Measurements from ENCODE around the gene ATP8A1.
"Not testable (repeated sequence)": the region's sequence is repeated elsewhere in the genome, so short reads cannot be mapped to it uniquely, and the experiment has no call there.

ATP8A1 gene

GRCh38 chr4:42474406-42474805 is 182.5 kb downstream of the ATP8A1 start:
- Histone ChIP-seq H3K9me3 (ENCODE audit: low read length) (no peaks in the 10 kb centered on the region), H3K27me3 (ENCODE audit: insufficient read depth, low read length) (peaks cover 2% of the 10 kb centered on the region), H3K4me3 (ENCODE audit: low read length) (no peak overlapping the region), H2AFZ (ENCODE audit: low read depth, low read length) (no peak overlapping the region), H3K36me3 (ENCODE audit: insufficient read depth, low read length) (no peaks in the 10 kb centered on the region), H3K4me1 (ENCODE audit: insufficient read depth, low read length) (no peaks in the 10 kb centered on the region)

DNA sequence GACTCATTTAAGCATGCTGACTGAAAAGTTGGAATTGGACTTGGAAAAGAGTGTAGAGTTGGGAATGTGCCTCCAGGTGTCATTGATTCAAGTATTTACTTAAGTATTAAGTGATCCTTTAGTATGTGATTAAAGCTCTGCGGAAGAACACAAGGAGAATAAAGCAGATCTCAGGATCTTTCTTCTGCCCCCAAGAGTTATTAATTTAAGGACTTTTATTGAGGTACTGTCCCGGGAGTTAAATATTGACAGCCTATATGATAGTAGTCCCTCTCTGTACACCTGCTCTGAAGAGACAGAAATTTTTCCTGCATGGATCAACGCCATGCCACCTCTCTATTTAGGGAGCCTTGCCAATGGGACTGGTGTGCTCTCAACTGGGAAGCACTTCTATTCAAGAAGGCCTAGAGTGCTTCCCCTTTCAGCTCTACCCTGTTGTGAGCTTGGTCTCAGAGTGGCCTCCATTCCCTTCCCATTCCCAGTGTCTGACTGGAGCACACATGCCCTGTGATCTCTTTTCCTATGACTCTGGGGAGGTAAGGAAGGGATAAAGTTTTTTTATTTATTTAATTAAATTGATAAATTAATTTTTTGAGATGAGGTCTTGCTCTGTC is 183.7 kb downstream of the ATP8A1 start:
- peaks cover 2% of the 10 kb centered on the region for H3K27me3 ChIP-seq (ENCODE audit: insufficient read depth, low read length)
- H3K9me3 ChIP-seq (ENCODE audit: low read length) = no peaks in the 10 kb centered on the region
- no peak overlapping the region for H3K4me3 ChIP-seq (ENCODE audit: low read length)
- no peaks in the 10 kb centered on the region for H3K36me3 ChIP-seq (ENCODE audit: insufficient read depth, low read length)
- H3K4me1 ChIP-seq (ENCODE audit: insufficient read depth, low read length) = no peaks in the 10 kb centered on the region
- H2AFZ ChIP-seq (ENCODE audit: low read depth, low read length) = no peak overlapping the region

- Histone ChIP-seq H3K4me3 (ENCODE audit: low read length) (no peak overlapping the region), H3K27me3 (ENCODE audit: insufficient read depth, low read length) (peaks cover 2% of the 10 kb centered on the region), H3K4me1 (ENCODE audit: insufficient read depth, low read length) (no peaks in the 10 kb centered on the region), H2AFZ (ENCODE audit: low read depth, low read length) (no peak overlapping the region), H3K9me3 (ENCODE audit: low read length) (no peaks in the 10 kb centered on the region), H3K36me3 (ENCODE audit: insufficient read depth, low read length) (no peaks in the 10 kb centered on the region)
These were observed 185.0 kb downstream of the ATP8A1 start for GRCh38 chr4:42471896-42472295.

DNA sequence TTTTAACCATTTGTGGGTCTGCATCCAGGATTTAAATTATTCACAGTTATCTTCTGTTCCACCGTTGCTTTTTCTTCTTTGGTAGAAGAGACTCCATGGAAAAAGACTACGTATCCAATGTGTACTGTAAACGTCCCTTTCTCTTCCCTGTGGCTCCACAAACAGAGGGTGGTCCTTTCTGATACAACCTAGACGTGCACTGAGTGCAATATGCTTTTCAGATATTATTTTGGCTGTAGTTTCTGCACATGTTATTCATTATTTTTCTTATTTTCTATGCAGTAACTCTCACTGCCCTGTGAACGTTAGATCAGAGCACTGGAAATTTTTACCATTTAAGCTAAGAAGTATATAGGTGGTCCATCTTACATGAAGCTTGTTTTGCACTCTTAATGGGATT is 186.9 kb downstream of the ATP8A1 start:
- Histone ChIP-seq H2AFZ (ENCODE audit: low read depth, low read length) (no peak overlapping the region), H3K27me3 (ENCODE audit: insufficient read depth, low read length) (no peaks in the 10 kb centered on the region), H3K4me3 (ENCODE audit: low read length) (no peak overlapping the region), H3K9me3 (ENCODE audit: low read length) (no peaks in the 10 kb centered on the region), H3K36me3 (ENCODE audit: insufficient read depth, low read length) (no peaks in the 10 kb centered on the region), H3K4me1 (ENCODE audit: insufficient read depth, low read length) (no peaks in the 10 kb centered on the region)

- H3K36me3 ChIP-seq (ENCODE audit: insufficient read depth, low read length); H3K9me3 ChIP-seq (ENCODE audit: low read length); H3K4me1 ChIP-seq (ENCODE audit: insufficient read depth, low read length); H2AFZ ChIP-seq (ENCODE audit: low read depth, low read length); H3K4me3 ChIP-seq (ENCODE audit: low read length); H3K27me3 ChIP-seq (ENCODE audit: insufficient read depth, low read length): not testable (repeated sequence)
These were observed 189.1 kb downstream of the ATP8A1 start for GRCh38 chr4:42467777-42468176.

GRCh38 chr4:42466273-42466844 is 190.5 kb downstream of the ATP8A1 start:
- Histone ChIP-seq H3K4me1 (ENCODE audit: insufficient read depth, low read length) (no peaks in the 10 kb centered on the region), H2AFZ (ENCODE audit: low read depth, low read length) (no peak overlapping the region), H3K4me3 (ENCODE audit: low read length) (no peak overlapping the region), H3K27me3 (ENCODE audit: insufficient read depth, low read length) (peaks cover 5% of the 10 kb centered on the region), H3K36me3 (ENCODE audit: insufficient read depth, low read length) (no peaks in the 10 kb centered on the region), H3K9me3 (ENCODE audit: low read length) (peaks cover 3% of the 10 kb centered on the region)

DNA sequence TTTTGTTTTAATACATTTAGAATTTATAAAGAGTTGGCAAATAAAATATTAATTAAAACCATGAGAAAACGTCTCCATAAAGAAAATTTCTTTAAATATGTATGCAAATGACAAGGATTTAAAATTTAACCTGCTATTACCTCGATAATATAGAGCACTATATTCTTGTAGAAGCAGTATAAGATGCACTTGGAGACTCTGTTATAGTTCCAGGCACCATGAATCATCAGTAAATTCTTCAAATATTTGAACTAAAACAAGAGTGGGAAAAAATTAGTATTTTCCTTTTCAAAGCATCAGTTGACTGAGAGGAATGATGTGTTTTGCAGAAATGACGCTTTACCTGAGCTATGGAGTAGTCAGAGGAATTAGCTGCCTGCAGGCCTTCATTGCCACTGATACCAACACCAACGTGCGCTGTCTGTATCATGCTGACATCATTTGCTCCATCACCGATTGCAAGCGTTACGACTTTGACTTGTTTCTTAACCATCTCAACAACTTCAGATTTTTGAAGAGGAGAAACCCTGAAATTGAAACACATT is 192.3 kb downstream of the ATP8A1 start:
- Histone ChIP-seq H3K27me3 (ENCODE audit: insufficient read depth, low read length) (peaks cover 5% of the 10 kb centered on the region), H3K4me3 (ENCODE audit: low read length) (no peak overlapping the region), H3K4me1 (ENCODE audit: insufficient read depth, low read length) (no peaks in the 10 kb centered on the region), H3K36me3 (ENCODE audit: insufficient read depth, low read length) (no peaks in the 10 kb centered on the region), H3K9me3 (ENCODE audit: low read length) (peaks cover 3% of the 10 kb centered on the region), H2AFZ (ENCODE audit: low read depth, low read length) (no peak overlapping the region)

DNA sequence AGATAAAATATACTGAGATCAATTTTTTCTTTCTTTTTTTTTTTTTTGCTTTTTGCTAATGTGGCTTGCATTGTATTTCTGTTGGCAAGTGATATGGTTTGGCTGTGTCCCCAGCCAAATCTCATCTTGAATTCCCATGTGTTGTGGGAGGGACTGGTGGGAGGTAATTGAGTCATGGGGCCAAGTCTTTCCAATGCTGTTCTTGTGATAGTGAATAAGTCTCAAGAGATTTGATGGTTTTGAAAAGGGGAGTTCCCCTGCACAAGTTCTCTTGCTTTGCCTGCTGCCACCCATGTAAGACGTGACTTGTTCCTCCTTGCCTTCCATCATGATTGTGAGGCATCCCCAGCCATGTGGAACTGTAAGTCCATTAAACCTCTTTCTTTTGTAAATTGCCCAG is 195.7 kb downstream of the ATP8A1 start:
- H3K4me3 ChIP-seq (ENCODE audit: low read length); H3K36me3 ChIP-seq (ENCODE audit: insufficient read depth, low read length); H3K9me3 ChIP-seq (ENCODE audit: low read length); H3K27me3 ChIP-seq (ENCODE audit: insufficient read depth, low read length); H2AFZ ChIP-seq (ENCODE audit: low read depth, low read length): not testable (repeated sequence)
- peaks cover 20% of the 10 kb centered on the region for H3K4me1 ChIP-seq (ENCODE audit: insufficient read depth, low read length)

GRCh38 chr4:42460043-42460442 is 196.9 kb downstream of the ATP8A1 start:
- H3K4me3 ChIP-seq (ENCODE audit: low read length) = no peak overlapping the region
- peaks cover 3% of the 10 kb centered on the region for H3K9me3 ChIP-seq (ENCODE audit: low read length)
- H2AFZ ChIP-seq (ENCODE audit: low read depth, low read length) = no peak overlapping the region
- H3K36me3 ChIP-seq (ENCODE audit: insufficient read depth, low read length) = no peaks in the 10 kb centered on the region
- H3K4me1 ChIP-seq (ENCODE audit: insufficient read depth, low read length) = peaks cover 25% of the 10 kb centered on the region
- peaks cover 5% of the 10 kb centered on the region for H3K27me3 ChIP-seq (ENCODE audit: insufficient read depth, low read length)

GRCh38 chr4:42458657-42459056 is 198.2 kb downstream of the ATP8A1 start:
- no peak overlapping the region for H2AFZ ChIP-seq (ENCODE audit: low read depth, low read length)
- H3K9me3 ChIP-seq (ENCODE audit: low read length) = peaks cover 3% of the 10 kb centered on the region
- peaks cover 5% of the 10 kb centered on the region for H3K27me3 ChIP-seq (ENCODE audit: insufficient read depth, low read length)
- H3K36me3 ChIP-seq (ENCODE audit: insufficient read depth, low read length) = no peaks in the 10 kb centered on the region
- H3K4me3 ChIP-seq (ENCODE audit: low read length) = no peak overlapping the region
- peaks cover 39% of the 10 kb centered on the region for H3K4me1 ChIP-seq (ENCODE audit: insufficient read depth, low read length)

GRCh38 chr4:42454755-42455420 is 202.0 kb downstream of the ATP8A1 start:
- Histone ChIP-seq H3K27me3 (ENCODE audit: insufficient read depth, low read length) (no peaks in the 10 kb centered on the region), H3K9me3 (ENCODE audit: low read length) (no peaks in the 10 kb centered on the region), H3K36me3 (ENCODE audit: insufficient read depth, low read length) (no peaks in the 10 kb centered on the region), H3K4me1 (ENCODE audit: insufficient read depth, low read length) (peaks cover 71% of the 10 kb centered on the region), H2AFZ (ENCODE audit: low read depth, low read length) (no peak overlapping the region), H3K4me3 (ENCODE audit: low read length) (no peak overlapping the region)

DNA sequence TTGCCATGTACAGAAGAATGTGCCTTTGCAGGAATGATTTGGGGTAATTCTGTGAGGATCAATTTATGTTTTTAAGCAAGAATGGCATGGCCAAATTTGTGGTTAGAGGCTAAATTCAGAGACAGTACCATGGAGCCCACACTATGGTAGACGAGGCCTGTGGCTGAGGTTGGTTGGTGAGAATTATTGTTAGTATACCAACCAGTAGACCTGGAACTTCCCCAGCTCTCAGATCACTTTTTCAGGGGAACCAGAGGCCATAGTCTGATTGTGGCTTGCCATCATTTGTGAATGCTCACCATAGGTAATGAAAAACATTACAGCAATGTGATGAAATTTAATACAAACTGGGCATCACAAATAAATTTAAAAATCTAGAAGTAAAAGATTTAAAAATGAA is 203.3 kb downstream of the ATP8A1 start:
- Histone ChIP-seq H2AFZ (ENCODE audit: low read depth, low read length) (no peak overlapping the region), H3K4me3 (ENCODE audit: low read length) (no peak overlapping the region), H3K4me1 (ENCODE audit: insufficient read depth, low read length) (peaks cover 64% of the 10 kb centered on the region), H3K36me3 (ENCODE audit: insufficient read depth, low read length) (no peaks in the 10 kb centered on the region), H3K9me3 (ENCODE audit: low read length) (no peaks in the 10 kb centered on the region), H3K27me3 (ENCODE audit: insufficient read depth, low read length) (no peaks in the 10 kb centered on the region)

DNA sequence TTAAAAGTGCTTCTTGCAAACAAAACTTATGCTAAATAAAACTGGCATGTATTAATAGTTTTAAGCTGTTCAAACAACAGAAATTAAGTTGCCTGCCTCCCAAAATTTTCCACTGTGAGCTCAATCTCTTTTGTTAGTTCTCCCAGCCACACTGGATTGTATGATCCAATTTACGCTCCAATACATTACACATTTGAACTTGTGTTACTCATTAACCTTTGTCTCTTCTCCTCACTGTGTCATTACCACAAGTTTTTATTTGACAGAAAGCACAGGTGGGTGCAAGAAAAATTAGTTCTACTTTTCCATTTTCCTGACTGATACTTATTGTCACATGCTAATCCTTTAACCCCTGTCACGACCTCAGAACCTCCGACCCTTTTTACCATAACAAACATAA is 204.1 kb downstream of the ATP8A1 start:
- Histone ChIP-seq H3K4me3 (ENCODE audit: low read length) (no peak overlapping the region), H3K27me3 (ENCODE audit: insufficient read depth, low read length) (no peaks in the 10 kb centered on the region), H2AFZ (ENCODE audit: low read depth, low read length) (no peak overlapping the region), H3K36me3 (ENCODE audit: insufficient read depth, low read length) (no peaks in the 10 kb centered on the region), H3K9me3 (ENCODE audit: low read length) (no peaks in the 10 kb centered on the region), H3K4me1 (ENCODE audit: insufficient read depth, low read length) (peaks cover 59% of the 10 kb centered on the region)

Data from neuron (in vitro differentiated cells).